Measurements from ENCODE around the gene RAP1GDS1. TPM values are rescaled to one million over a fixed set of nuclear protein-coding genes. Genes with fewer than 3 reads are reported as not detected.

RAP1GDS1 gene
- total RNA-seq, 1 experiment from 2014 or later, result 141 TPM

DNA sequence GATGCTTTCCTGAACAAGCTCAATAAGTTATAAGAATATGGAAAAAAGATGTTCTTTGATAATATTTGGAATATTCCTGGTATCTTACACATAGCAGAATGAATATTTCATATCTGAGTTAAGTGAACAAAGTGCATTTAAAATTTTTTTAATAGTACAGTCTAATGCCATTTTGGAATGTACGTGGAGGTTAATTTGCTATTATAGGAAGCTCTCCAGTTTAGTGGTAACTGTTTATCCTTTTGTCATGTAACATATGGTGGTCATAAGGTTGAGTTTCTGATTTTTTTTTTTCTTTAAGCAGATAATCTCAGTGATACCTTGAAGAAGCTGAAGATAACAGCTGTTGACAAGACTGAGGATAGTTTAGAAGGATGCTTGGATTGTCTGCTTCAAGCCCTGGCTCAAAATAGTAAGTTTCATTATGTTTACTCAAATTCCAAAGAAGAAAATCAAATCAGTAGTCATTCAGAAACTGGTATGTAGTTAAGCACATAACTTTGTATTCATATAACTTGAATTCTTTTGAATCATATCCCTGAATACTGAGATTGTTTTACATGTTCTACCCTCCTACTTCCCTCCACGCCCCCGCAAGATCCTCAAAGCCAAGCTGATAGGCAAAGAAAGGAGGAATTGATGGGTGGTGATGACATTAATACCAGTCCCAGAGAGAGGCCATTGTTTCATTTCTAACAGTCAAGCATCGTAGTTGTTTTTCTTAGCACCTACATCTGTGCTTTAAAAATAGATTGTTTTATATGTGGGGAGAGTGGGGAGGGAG is 32.1 kb downstream of the RAP1GDS1 start:
- Histone ChIP-seq H3K79me2 (ENCODE audit: low read length) (peaks cover 99% of the 10 kb centered on the region), H4K20me1 (ENCODE audit: insufficient read depth, low read depth, low read length) (no peaks in the 10 kb centered on the region), H3K36me3 (ENCODE audit: insufficient read depth, low read length) (peaks cover 32% of the 10 kb centered on the region), H3K4me3 (ENCODE audit: low read length) (no peak overlapping the region), H2AFZ (ENCODE audit: low read length) (no peak overlapping the region), H3K27ac (ENCODE audit: low read length) (no peak overlapping the region), H3K9me3 (ENCODE audit: low read length) (no peaks in the 10 kb centered on the region), H3K9ac (ENCODE audit: low read length) (no peak overlapping the region), H3K4me2 (ENCODE audit: low read depth, low read length, poor library complexity, severe bottlenecking) (no peak overlapping the region), H3K27me3 (ENCODE audit: low read length) (no peaks in the 10 kb centered on the region), H3K9me2 (replicated peaks; ENCODE audit: insufficient read depth, low read length) (no peaks in the 10 kb centered on the region), H3K4me1 (ENCODE audit: low read length) (peaks cover 48% of the 10 kb centered on the region)
- DNase-seq, result no peak

DNA sequence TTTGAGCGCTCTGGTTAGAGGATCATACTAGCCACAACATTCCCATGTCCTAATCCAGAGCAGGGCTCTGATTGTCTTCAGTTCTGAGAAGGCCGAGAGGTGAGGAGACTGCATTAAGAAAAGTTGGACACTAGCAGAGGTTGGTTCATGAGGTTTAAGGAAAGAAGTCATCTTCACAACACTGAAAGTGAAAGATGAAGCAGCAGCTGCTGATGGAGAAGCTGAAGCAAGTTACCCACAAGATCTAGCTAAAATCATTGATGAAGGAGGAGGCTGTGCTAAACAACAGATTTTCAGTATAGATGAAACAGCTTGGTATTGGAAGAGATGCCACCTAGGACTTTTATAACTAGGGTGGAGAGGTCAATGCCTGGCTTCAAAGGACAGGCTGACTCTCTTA is 36.8 kb downstream of the RAP1GDS1 start:
- no peak overlapping the region for H3K4me3 ChIP-seq (ENCODE audit: low read length)
- H3K9ac ChIP-seq (ENCODE audit: low read length), result no peak overlapping the region
- DNase-seq, result no peak
- no peaks in the 10 kb centered on the region for H3K9me3 ChIP-seq (ENCODE audit: low read length)
- no peak overlapping the region for H2AFZ ChIP-seq (ENCODE audit: low read length)
- H3K79me2 ChIP-seq (ENCODE audit: low read length), result peaks cover 98% of the 10 kb centered on the region
- no peak overlapping the region for H3K27ac ChIP-seq (ENCODE audit: low read length)
- H4K20me1 ChIP-seq (ENCODE audit: insufficient read depth, low read depth, low read length), result no peaks in the 10 kb centered on the region
- H3K4me2 ChIP-seq (ENCODE audit: low read depth, low read length, poor library complexity, severe bottlenecking), result no peak overlapping the region
- no peaks in the 10 kb centered on the region for H3K9me2 ChIP-seq (replicated peaks; ENCODE audit: insufficient read depth, low read length)
- H3K4me1 ChIP-seq (ENCODE audit: low read length), result peaks cover 17% of the 10 kb centered on the region
- no peaks in the 10 kb centered on the region for H3K27me3 ChIP-seq (ENCODE audit: low read length)
- peaks cover 37% of the 10 kb centered on the region for H3K36me3 ChIP-seq (ENCODE audit: insufficient read depth, low read length)

DNA sequence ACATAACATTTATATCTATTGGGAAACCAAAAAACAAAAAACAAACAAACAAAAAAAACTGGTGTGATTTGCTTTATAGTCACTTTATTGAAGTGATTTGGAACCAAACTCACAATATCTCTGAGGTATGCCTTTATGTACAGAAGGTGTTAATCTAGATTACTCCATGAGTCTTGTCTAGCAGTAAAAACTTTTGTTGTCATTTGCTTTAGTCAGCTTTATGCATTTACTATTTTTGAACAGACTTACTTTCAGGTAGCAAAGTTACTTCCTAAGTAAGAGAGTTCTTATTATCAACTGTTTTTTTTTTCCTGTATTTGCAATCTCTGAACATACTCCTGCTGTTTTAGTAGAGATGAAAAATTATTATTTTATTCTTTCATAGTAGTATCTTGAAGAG is 39.5 kb downstream of the RAP1GDS1 start:
- Histone ChIP-seq H3K9me3 (ENCODE audit: low read length) (no peaks in the 10 kb centered on the region), H3K9me2 (replicated peaks; ENCODE audit: insufficient read depth, low read length) (no peaks in the 10 kb centered on the region), H3K4me1 (ENCODE audit: low read length) (no peaks in the 10 kb centered on the region), H4K20me1 (ENCODE audit: insufficient read depth, low read depth, low read length) (no peaks in the 10 kb centered on the region), H2AFZ (ENCODE audit: low read length) (no peak overlapping the region), H3K4me2 (ENCODE audit: low read depth, low read length, poor library complexity, severe bottlenecking) (no peak overlapping the region), H3K4me3 (ENCODE audit: low read length) (no peak overlapping the region), H3K27ac (ENCODE audit: low read length) (no peak overlapping the region), H3K27me3 (ENCODE audit: low read length) (no peaks in the 10 kb centered on the region), H3K9ac (ENCODE audit: low read length) (no peak overlapping the region), H3K36me3 (ENCODE audit: insufficient read depth, low read length) (peaks cover 18% of the 10 kb centered on the region), H3K79me2 (ENCODE audit: low read length) (peaks cover 95% of the 10 kb centered on the region)
- DNase-seq, result no peak

DNA sequence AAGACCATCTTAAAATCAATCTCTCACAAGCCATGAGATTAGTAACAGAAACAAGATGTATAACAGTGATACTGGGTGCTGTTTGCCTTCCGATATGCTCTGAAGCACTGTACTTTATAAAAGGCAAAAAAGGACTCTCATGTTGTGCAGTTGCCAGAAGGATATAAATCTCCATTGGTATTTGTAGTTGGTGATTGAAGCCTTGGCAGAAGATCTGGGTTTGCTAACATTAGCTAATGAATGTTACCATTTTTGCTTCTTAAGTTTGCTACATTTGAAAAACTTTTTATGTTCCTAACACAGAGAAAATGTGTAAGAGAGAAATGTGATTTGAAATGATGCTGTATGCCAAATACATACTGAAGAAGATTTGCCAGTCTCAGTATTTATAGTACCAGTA is 44.4 kb downstream of the RAP1GDS1 start:
- Histone ChIP-seq H2AFZ (ENCODE audit: low read length) (no peak overlapping the region), H3K9me3 (ENCODE audit: low read length) (no peaks in the 10 kb centered on the region), H3K27me3 (ENCODE audit: low read length) (no peaks in the 10 kb centered on the region), H4K20me1 (ENCODE audit: insufficient read depth, low read depth, low read length) (no peaks in the 10 kb centered on the region), H3K36me3 (ENCODE audit: insufficient read depth, low read length) (peaks cover 14% of the 10 kb centered on the region; the same call in 1 of the 2 replicates), H3K27ac (ENCODE audit: low read length) (no peak overlapping the region), H3K9me2 (replicated peaks; ENCODE audit: insufficient read depth, low read length) (no peaks in the 10 kb centered on the region), H3K4me2 (ENCODE audit: low read depth, low read length, poor library complexity, severe bottlenecking) (no peak overlapping the region), H3K9ac (ENCODE audit: low read length) (no peak overlapping the region), H3K4me1 (ENCODE audit: low read length) (no peaks in the 10 kb centered on the region), H3K4me3 (ENCODE audit: low read length) (no peak overlapping the region), H3K79me2 (ENCODE audit: low read length) (peaks cover 95% of the 10 kb centered on the region)
- DNase-seq, result no peak

DNA sequence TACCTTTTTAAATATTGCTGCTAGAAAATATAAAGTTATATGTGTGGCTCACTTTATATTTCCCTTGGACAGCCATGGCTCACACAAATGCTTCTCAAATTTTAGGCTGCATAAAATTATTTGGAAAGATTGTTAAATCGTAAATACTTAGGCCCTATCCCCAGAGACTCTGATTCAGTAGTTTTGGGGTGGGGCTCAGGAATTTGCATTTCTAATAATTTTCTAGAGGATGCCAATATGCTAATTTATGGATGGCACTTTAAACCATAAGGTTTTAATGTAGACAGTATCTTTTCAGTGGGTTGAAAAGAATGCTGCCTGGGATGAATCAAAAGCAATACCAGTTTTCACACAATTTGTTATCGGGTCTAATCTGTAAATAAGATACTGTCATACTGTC is 49.7 kb downstream of the RAP1GDS1 start:
- H2AFZ ChIP-seq (ENCODE audit: low read length), result no peak overlapping the region
- no peak overlapping the region for H3K4me2 ChIP-seq (ENCODE audit: low read depth, low read length, poor library complexity, severe bottlenecking)
- peaks cover 20% of the 10 kb centered on the region for H3K36me3 ChIP-seq (ENCODE audit: insufficient read depth, low read length)
- H3K79me2 ChIP-seq (ENCODE audit: low read length), result peaks cover 95% of the 10 kb centered on the region
- H3K9me2 ChIP-seq (replicated peaks; ENCODE audit: insufficient read depth, low read length), result no peaks in the 10 kb centered on the region
- H3K27me3 ChIP-seq (ENCODE audit: low read length), result no peaks in the 10 kb centered on the region
- H3K4me3 ChIP-seq (ENCODE audit: low read length), result no peak overlapping the region
- no peaks in the 10 kb centered on the region for H4K20me1 ChIP-seq (ENCODE audit: insufficient read depth, low read depth, low read length)
- DNase-seq, result no peak
- no peaks in the 10 kb centered on the region for H3K4me1 ChIP-seq (ENCODE audit: low read length)
- peaks cover 3% of the 10 kb centered on the region; the same call in 1 of the 2 replicates for H3K9me3 ChIP-seq (ENCODE audit: low read length)
- no peak overlapping the region for H3K27ac ChIP-seq (ENCODE audit: low read length)
- H3K9ac ChIP-seq (ENCODE audit: low read length), result no peak overlapping the region

DNA sequence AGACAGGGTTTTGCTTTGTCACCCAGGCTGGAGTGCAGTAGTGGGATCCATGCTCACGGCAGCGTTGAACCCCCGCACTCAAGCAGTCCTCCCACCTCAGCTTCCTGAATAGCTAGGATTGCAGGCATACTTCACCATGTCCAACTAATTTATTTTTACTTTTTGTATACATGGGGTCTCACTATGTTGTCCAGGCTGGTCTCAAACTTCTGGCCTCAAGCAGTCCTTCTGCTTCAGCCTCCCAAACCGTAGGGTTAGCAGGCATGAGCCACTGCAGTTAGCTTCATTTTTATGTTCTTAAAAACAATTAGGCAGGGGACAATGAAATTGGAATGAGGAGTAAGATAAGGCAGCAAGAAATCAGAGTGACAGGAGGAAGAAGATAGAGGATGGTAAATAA is 50.5 kb downstream of the RAP1GDS1 start:
- Histone ChIP-seq H3K79me2 (ENCODE audit: low read length) (peaks cover 95% of the 10 kb centered on the region), H3K9me2 (replicated peaks; ENCODE audit: insufficient read depth, low read length) (no peaks in the 10 kb centered on the region), H3K4me2 (ENCODE audit: low read depth, low read length, poor library complexity, severe bottlenecking) (no peak overlapping the region), H3K27me3 (ENCODE audit: low read length) (no peaks in the 10 kb centered on the region), H3K9me3 (ENCODE audit: low read length) (peaks cover 3% of the 10 kb centered on the region; the same call in 1 of the 2 replicates), H3K4me1 (ENCODE audit: low read length) (no peaks in the 10 kb centered on the region), H3K36me3 (ENCODE audit: insufficient read depth, low read length) (peaks cover 23% of the 10 kb centered on the region), H3K27ac (ENCODE audit: low read length) (no peak overlapping the region), H4K20me1 (ENCODE audit: insufficient read depth, low read depth, low read length) (no peaks in the 10 kb centered on the region), H2AFZ (ENCODE audit: low read length) (no peak overlapping the region), H3K9ac (ENCODE audit: low read length) (no peak overlapping the region), H3K4me3 (ENCODE audit: low read length) (no peak overlapping the region)
- DNase-seq, result no peak

DNA sequence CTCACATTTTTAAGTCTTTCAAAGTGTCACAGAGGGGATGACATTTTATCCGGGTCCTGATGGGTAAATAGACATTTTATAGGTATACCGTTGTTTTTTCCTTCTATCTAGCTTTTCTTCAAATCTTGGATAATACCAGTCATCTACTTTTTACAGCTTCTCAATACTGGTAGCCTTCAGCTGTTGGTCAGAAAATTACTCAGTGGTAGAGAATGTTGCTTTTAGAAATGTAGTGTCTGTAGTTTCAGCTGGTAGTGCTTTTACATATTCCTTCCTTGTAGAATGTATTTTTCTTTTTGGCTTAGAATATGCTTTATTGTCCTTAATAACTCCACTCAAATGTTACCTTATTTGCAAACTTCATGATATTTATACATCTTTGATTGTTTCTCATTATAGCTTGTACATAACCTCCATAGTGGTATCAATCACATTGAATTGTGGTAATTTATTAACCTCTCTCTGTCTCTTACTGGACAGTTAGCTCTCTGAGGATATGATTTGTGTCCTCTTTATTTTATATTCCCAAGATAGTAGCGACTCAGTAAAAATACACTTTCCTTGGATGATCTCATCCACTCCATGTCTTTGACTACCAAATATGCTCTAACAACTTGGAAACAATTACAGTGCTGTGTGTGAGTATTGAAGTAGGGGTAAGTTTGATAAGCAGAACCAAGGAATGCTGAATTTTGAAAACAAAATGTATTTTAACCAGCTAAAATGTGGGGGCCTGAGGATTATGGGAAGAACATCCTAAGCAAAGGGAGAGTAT is 53.8 kb downstream of the RAP1GDS1 start:
- H3K27ac ChIP-seq (ENCODE audit: low read length), result no peak overlapping the region
- H4K20me1 ChIP-seq (ENCODE audit: insufficient read depth, low read depth, low read length), result no peaks in the 10 kb centered on the region
- peaks cover 90% of the 10 kb centered on the region for H3K79me2 ChIP-seq (ENCODE audit: low read length)
- no peaks in the 10 kb centered on the region for H3K27me3 ChIP-seq (ENCODE audit: low read length)
- no peak overlapping the region for H2AFZ ChIP-seq (ENCODE audit: low read length)
- H3K4me2 ChIP-seq (ENCODE audit: low read depth, low read length, poor library complexity, severe bottlenecking), result no peak overlapping the region
- no peaks in the 10 kb centered on the region for H3K4me1 ChIP-seq (ENCODE audit: low read length)
- peaks cover 31% of the 10 kb centered on the region for H3K36me3 ChIP-seq (ENCODE audit: insufficient read depth, low read length)
- no peak overlapping the region for H3K4me3 ChIP-seq (ENCODE audit: low read length)
- peaks cover 17% of the 10 kb centered on the region; the same call in 1 of the 2 replicates for H3K9me3 ChIP-seq (ENCODE audit: low read length)
- no peaks in the 10 kb centered on the region for H3K9me2 ChIP-seq (replicated peaks; ENCODE audit: insufficient read depth, low read length)
- DNase-seq, result no peak
- H3K9ac ChIP-seq (ENCODE audit: low read length), result no peak overlapping the region

DNA sequence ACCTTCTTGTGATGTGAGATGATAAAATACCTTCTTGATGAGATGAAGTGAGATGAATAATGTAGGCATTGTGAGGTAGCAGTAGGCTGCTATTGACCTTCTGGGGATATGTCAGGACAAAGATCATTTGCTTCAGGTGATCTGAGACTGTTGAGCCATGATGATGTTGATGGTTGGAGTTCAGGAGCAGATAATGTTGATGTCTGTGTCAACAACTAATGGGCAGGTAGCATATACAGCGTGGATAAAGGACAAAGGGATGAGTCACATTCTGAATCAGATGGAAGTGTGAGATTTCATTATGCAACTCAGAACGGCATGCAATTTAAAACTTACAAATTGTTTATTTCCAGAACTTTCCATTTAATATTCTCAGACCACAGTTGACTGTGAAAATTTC is 57.3 kb downstream of the RAP1GDS1 start:
- H3K4me1 ChIP-seq (ENCODE audit: low read length), result no peaks in the 10 kb centered on the region
- no peak for DNase-seq

More for the DNA sequence above, 57.3 kb downstream of the RAP1GDS1 start:
- Histone ChIP-seq H3K9me2 (replicated peaks; ENCODE audit: insufficient read depth, low read length) (no peaks in the 10 kb centered on the region), H3K4me3 (ENCODE audit: low read length) (no peak overlapping the region), H2AFZ (ENCODE audit: low read length) (no peak overlapping the region), H3K4me2 (ENCODE audit: low read depth, low read length, poor library complexity, severe bottlenecking) (no peak overlapping the region), H3K27me3 (ENCODE audit: low read length) (no peaks in the 10 kb centered on the region), H3K79me2 (ENCODE audit: low read length) (peaks cover 57% of the 10 kb centered on the region), H3K36me3 (ENCODE audit: insufficient read depth, low read length) (peaks cover 31% of the 10 kb centered on the region), H4K20me1 (ENCODE audit: insufficient read depth, low read depth, low read length) (no peaks in the 10 kb centered on the region), H3K9ac (ENCODE audit: low read length) (no peak overlapping the region), H3K9me3 (ENCODE audit: low read length) (peaks cover 17% of the 10 kb centered on the region; the same call in 1 of the 2 replicates), H3K27ac (ENCODE audit: low read length) (no peak overlapping the region)
